ENCODE measurements around the gene FOS. TPM values are rescaled to one million over a fixed set of nuclear protein-coding genes. Genes with fewer than 3 reads are reported as not detected.

The FOS gene
- total and polyA plus RNA-seq, 2 of the 13 experiments (the other 11 are each of a cell fraction or from before 2014, with no cell fraction given), result 15.9 to 24.2 TPM

GRCh38 chr14:75277008-75277814 is 1.4 kb upstream of the FOS start (continued):
- peak; percentile 13; the same call in 1 of the 2 replicates for TF ChIP-seq HOXA3 (CRISPR knock-in tag; IDR thresholded peaks at IDR 0.05)
- peak; percentile 74 for TF ChIP-seq SKI (IDR thresholded peaks at IDR 0.05; ENCODE audit: partially characterized antibody)
- TF ChIP-seq ARID2 (CRISPR knock-in tag; IDR thresholded peaks at IDR 0.05; ENCODE audit: borderline replicate concordance), result no peak
- TF ChIP-seq ZNF569 (CRISPR knock-in tag; IDR thresholded peaks at IDR 0.05; ENCODE audit: borderline replicate concordance), result no peak
- peak; percentile 44 for TF ChIP-seq IKZF4 (CRISPR knock-in tag; IDR thresholded peaks at IDR 0.05; ENCODE audit: borderline replicate concordance, low read depth, not compliant biosample characterization)
- TF ChIP-seq BHLHE40 (IDR thresholded peaks at IDR 0.05; ENCODE audit: low read length), result peak; percentile 22; the same call in 1 of the 2 replicates
- peak; percentile 82; the same call in 1 of the 2 replicates for TF ChIP-seq ZNF790 (CRISPR knock-in tag; IDR thresholded peaks at IDR 0.05; ENCODE audit: borderline replicate concordance)
- TF ChIP-seq KDM2A (CRISPR knock-in tag; IDR thresholded peaks at IDR 0.05; ENCODE audit: borderline replicate concordance, low read depth), result peak; percentile 32
- no peak for TF ChIP-seq NCOA5 (CRISPR knock-in tag; IDR thresholded peaks at IDR 0.05)
- TF ChIP-seq ZNF775 (CRISPR knock-in tag; IDR thresholded peaks at IDR 0.05; ENCODE audit: borderline replicate concordance), result no peak
- no peak for TF ChIP-seq TARDBP (CRISPR knock-in tag; IDR thresholded peaks at IDR 0.05)
- 0 out of 2 replicates have a peak, but pooled peaks have one; percentile 39 for TF ChIP-seq CAMTA2 (CRISPR knock-in tag; IDR thresholded peaks at IDR 0.05; ENCODE audit: borderline replicate concordance)
- 0 out of 2 replicates have a peak, but pooled peaks have one; percentile 33 for TF ChIP-seq ZNF121 (CRISPR knock-in tag; IDR thresholded peaks at IDR 0.05)
- no peak for TF ChIP-seq DMAP1 (CRISPR knock-in tag; IDR thresholded peaks at IDR 0.05)
- TF ChIP-seq ZNF816 (CRISPR knock-in tag; IDR thresholded peaks at IDR 0.05; ENCODE audit: borderline replicate concordance), result no peak
- TF ChIP-seq ZNF614 (CRISPR knock-in tag; IDR thresholded peaks at IDR 0.05; ENCODE audit: borderline replicate concordance), result no peak
- TF ChIP-seq, protein P1, sequence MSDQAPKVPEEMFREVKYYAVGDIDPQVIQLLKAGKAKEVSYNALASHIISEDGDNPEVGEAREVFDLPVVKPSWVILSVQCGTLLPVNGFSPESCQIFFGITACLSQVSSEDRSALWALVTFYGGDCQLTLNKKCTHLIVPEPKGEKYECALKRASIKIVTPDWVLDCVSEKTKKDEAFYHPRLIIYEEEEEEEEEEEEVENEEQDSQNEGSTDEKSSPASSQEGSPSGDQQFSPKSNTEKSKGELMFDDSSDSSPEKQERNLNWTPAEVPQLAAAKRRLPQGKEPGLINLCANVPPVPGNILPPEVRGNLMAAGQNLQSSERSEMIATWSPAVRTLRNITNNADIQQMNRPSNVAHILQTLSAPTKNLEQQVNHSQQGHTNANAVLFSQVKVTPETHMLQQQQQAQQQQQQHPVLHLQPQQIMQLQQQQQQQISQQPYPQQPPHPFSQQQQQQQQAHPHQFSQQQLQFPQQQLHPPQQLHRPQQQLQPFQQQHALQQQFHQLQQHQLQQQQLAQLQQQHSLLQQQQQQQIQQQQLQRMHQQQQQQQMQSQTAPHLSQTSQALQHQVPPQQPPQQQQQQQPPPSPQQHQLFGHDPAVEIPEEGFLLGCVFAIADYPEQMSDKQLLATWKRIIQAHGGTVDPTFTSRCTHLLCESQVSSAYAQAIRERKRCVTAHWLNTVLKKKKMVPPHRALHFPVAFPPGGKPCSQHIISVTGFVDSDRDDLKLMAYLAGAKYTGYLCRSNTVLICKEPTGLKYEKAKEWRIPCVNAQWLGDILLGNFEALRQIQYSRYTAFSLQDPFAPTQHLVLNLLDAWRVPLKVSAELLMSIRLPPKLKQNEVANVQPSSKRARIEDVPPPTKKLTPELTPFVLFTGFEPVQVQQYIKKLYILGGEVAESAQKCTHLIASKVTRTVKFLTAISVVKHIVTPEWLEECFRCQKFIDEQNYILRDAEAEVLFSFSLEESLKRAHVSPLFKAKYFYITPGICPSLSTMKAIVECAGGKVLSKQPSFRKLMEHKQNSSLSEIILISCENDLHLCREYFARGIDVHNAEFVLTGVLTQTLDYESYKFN (CRISPR knock-in tag; conservative IDR thresholded peaks at IDR 0.05), result 0 out of 2 replicates have a peak, but pooled peaks have one; percentile 21
- no peak for TF ChIP-seq SP1 (IDR thresholded peaks at IDR 0.05)
- TF ChIP-seq SP1 (CRISPR knock-in tag; IDR thresholded peaks at IDR 0.05), result no peak
- TF ChIP-seq ZNF713 (CRISPR knock-in tag; IDR thresholded peaks at IDR 0.05), result no peak
- TF ChIP-seq ZMAT3 (CRISPR knock-in tag; conservative IDR thresholded peaks at IDR 0.05), result peak; percentile 82; the same call in 1 of the 2 replicates
- peak; percentile 62; the same call in 1 of the 2 replicates for TF ChIP-seq ATF5 (CRISPR knock-in tag; IDR thresholded peaks at IDR 0.05; ENCODE audit: low read depth)
- TF ChIP-seq CENPT (CRISPR knock-in tag; IDR thresholded peaks at IDR 0.05; ENCODE audit: low read depth), result no peak
- TF ChIP-seq MED13 (CRISPR knock-in tag; IDR thresholded peaks at IDR 0.05), result 0 out of 2 replicates have a peak, but pooled peaks have one; percentile 34
- TF ChIP-seq ZFP62 (CRISPR knock-in tag; IDR thresholded peaks at IDR 0.05), result no peak
- TF ChIP-seq SNAI1 (CRISPR knock-in tag; IDR thresholded peaks at IDR 0.05; ENCODE audit: borderline replicate concordance), result no peak
- no peak for TF ChIP-seq ZSCAN30 (CRISPR knock-in tag; IDR thresholded peaks at IDR 0.05)
- no peak for TF ChIP-seq ZNF629 (CRISPR knock-in tag; conservative IDR thresholded peaks at IDR 0.05)
